Suppressor macrophage treated with lipopolysaccharide for 4 hours (primary cell): ENCODE data around the gene VSIG10L.

Experiments
- DNase-seq: peaks from one replicate; pipeline ENCODE4 v3.0.0-alpha.2; 2020

VSIG10L gene

DNA sequence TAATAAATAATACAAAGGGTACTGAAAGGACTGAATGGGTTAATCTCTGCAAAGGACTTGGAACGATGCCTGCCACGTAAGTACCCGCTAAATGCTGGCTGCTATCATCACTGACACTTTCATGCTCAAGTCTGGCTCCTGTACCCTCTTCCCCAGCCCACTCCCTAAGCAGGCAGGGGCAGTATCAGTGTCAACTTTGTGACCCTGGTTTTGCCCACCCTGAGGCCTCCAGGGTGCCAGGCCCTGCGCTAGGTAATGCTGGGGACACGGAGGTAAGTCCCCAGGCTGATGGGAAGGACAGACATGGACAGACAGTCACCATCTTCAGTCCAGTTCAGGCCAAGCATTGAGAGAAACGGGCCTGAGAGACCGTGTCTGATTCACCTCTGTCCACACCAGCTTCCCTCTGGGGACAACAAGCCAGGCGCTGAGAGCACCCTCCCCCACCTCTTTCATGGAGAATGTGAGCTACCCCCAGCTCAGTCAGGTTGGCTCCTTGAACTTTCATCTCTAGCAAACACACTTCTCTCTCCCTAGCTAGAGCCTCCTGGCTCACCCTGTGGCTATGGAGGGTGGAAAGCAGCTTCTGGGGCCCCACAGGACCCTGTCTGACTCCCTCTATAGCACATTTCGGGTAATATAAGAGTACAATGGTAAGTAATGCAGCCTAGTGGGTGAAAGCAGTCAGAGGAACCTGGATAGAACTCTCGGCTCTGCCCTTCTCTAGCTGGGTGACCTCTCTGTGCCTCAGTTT, 23.4 kb upstream of the VSIG10L start:
- DNase-seq: peak; percentile 36

GRCh38 chr19:51364200-51365106, 22.5 kb upstream of the VSIG10L start:
- DNase-seq: no peak

DNA sequence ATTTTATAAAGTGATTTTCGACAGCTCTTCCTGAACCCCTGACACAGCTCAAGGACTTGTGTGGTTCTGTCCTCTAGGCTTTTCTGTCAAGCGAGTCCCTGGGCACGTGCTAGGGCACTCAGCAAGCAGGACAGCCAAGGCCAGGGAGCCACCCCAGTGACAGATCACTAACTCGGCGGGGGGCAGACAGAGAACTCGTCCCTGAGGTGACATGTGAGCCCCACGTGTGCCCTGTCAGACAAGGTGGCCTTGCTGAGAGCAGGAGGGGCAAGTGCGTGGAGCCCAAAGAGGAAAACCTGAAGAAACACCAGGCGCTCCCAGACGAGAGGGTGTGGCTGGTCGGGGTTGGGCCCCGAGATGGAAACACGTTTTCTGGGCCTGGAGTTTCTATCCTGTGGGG, 19.3 kb upstream of the VSIG10L start:
- DNase-seq: no peak

DNA sequence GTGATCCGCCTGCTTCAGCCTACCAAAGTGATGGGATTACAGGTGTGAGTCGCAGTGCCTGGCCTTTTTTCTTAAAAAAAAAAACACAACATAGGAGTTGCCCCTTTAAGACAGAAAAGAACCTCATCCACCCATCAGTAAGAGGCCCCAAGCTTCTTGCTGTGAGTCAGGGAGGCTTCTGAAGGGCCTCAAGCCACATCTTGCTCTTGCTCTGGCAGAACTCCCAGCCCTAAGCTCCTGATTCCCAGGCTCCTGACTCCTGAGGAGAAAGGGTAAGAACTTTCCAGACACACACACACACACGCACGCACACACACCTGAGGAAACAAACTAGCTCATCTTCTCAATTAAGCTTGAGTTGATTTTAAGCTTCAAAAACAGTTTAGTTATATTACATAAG, 17.4 kb upstream of the VSIG10L start:
- no peak for DNase-seq

DNA sequence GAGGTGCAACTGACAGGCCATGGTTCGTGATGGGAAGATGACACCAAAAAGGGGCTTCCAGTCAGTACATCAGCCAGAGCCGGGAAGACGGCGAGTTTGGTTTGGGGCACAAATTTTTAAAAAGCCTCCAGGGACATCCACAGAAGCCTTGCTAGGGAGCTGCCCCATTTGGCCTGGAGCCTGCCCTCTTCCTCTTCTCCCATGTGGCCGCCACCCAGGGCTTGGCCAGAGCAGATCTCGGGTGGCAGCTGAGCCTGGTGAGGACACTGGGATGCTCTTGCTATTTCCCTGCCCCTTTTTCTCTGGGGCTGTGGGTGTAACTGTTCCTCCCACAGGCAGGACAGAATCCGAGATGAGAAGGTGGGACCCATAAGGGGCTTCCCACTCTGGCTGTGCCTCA, 16.0 kb upstream of the VSIG10L start:
- DNase-seq: no peak

GRCh38 chr19:51356159-51356801, 14.3 kb upstream of the VSIG10L start:
- no peak for DNase-seq

DNA sequence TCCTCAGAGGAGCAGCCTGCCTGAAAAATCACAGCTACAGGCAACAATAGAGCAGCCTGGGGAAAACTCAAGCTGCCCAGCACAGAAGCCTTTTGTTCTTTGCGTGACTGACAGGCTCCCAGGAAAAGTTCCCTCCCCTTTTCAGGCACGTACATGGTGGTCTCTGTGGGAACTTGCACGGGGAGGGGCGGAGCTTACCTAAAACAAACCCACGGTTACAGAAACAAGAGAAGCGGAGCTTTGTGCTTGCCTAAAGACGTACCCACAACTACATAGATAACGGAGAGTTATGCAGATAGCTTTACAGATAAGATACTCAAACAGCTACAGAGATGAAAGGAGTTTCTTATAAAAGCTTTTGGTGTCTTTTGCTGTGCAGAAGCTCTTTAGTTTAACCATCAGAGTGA, 12.8 kb upstream of the VSIG10L start:
- no peak for DNase-seq

- no peak for DNase-seq
Measured at GRCh38 chr19:51354103-51354741, 12.3 kb upstream of the VSIG10L start.

- DNase-seq: no peak
Measured at GRCh38 chr19:51352783-51353360, 10.9 kb upstream of the VSIG10L start.

- no peak for DNase-seq
Measured at GRCh38 chr19:51351266-51351990, 9.5 kb upstream of the VSIG10L start.

- no peak for DNase-seq
Measured at GRCh38 chr19:51347209-51347928, 5.4 kb upstream of the VSIG10L start.

GRCh38 chr19:51346742-51347141, 4.8 kb upstream of the VSIG10L start:
- DNase-seq: no peak

GRCh38 chr19:51345076-51345620, 3.2 kb upstream of the VSIG10L start:
- no peak for DNase-seq

GRCh38 chr19:51342631-51343569, 961 bp upstream of the VSIG10L start:
- no peak for DNase-seq

DNA sequence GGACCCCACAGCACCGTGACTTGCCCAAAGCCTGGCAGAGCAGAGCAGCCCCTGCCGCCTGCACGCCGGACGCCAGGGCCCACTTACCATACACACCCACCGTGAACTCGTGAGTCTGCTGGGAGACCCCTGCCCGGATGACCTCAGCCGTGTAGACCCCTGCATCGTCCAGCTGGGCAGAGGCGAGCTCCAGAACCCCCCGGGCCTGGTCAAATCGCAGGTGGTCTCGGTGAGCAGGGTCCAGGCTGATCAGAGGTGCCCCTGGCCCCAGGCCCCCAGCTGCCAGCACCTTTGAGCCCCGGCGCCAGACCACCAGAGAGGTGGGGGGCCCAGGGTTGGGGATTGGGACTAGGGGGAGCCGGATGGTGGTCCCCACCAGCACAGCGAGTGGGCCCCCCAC, 873 bp downstream of the VSIG10L start:
- DNase-seq: no peak

DNA sequence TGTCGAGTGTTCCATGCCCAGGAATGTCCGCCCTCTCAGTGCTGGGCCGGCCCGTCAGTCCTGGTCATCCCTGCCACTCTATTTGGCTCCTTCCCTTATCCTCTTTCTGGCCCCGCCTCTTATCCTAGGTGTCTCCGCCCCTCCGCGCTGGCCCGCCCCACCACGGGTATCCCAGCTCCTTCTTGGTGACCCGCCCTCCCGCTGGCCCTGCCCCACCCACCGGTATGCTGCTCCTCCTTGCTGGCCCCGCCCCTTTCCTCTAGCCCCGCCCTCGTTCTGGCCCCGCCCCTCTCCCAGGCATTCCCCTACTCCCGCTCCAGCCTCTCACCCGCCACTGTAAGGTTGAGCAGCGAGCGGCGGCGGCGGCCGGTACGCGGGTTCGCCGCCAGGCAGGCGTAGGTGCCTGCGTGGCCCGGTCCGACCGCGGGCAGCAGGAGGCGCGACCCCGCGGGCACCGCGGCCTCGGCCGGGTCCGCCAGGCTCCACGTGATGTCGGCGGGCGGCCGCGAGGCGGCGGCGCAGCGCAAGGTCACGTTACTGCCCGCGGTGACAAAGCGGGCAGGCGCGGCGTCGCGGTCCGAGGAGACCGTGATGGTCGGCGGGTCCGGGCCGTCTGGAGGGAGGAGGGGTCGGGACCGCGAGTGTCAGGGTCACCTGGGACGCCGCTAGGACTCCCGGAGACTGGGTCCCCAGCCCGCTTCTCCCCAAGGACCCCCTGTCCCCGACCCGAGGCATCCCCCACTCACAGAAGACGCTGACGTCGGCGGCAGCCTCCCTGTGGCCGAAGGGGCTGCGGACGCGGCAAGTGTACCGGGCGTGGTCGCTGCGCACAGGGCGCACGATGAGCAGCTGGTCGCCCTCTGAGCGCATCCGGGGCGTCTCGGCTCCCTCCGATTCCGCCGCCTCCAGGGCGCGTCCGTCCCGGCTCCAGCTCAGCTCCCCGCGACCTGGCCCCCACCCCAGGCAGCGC, 2.0 kb downstream of the VSIG10L start:
- DNase-seq: peak; percentile 100

DNA sequence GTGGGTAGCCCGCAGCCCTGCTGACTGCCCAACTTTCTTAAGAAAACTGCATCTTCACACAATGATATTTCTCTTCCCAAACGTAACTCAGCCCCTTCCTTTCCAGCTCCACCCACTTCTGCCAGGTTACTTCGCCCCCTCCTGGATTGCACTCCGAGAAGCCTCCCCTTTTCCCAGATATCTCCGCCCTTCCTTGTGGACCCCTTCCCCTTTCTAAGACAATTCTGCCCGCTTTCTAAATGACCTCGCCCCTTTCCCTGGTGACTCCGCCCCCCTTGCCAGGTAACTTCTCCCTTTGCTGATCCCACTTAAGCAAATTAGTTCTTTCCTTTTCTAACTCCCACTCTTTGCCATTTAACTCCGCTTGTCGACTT, 2.6 kb downstream of the VSIG10L start:
- no peak for DNase-seq

DNA sequence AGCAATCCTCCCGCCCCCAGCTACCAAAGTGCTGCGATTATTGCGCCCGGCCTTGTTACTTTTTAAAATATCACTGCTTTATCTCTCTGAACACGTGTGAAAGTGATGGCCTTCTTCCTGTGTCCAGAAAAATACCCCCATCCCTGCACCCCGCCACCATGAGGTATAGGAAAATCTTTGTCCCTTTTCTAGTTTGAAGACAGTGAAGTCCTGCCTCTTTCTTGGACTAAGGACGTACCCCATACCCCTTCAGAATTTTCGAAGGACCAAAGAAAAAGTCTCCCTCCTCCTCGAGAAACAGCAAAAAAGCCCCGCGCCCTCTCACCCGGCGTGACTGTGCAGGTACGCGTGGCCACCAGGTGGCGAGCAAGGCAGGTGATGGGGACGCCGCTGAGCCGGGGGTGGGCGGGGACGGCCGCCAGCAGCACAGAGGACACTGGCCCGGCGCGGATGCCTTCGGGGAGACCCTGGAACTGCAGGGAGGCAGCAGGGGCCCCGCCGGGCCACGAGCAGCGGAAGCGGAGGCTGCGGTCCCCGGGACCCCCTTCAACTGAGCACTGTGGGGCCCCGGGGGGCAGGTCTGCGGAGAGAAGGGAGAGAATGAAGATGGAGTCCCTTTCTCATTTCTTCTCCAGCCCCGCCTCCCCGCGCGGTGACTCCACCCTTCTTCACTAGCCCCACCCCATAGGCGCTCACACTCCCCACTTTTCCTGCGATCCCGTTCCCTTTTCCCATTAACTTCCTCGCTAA, 3.2 kb downstream of the VSIG10L start:
- DNase-seq: peak; percentile 82
